Chondrocyte (in vitro differentiated cells): ENCODE data around the gene DEFB124. TPM values are rescaled to one million over a fixed set of nuclear protein-coding genes. Genes with fewer than 3 reads are reported as not detected.

Source experiments
- DNase-seq: peaks from one replicate; pipeline ENCODE4 v3.0.0; 2021; ENCODE audit warnings: mixed read lengths, low spot score
- H3K27ac Mint-ChIP-seq: one replicate; pipeline ENCODE4 v1.8.0; 2021; ENCODE audit warnings: mild to moderate bottlenecking, moderate library complexity, mixed read lengths; ENCODE audit not compliant: unreplicated experiment
- H3K27me3 Mint-ChIP-seq: 2 replicates; pipeline ENCODE4 v1.8.0; 2021; ENCODE audit warnings: low read depth, mixed read lengths
- H3K36me3 Mint-ChIP-seq: 2 replicates; pipeline ENCODE4 v1.8.0; 2021; ENCODE audit warnings: low read depth, mixed read lengths
- H3K4me1 Mint-ChIP-seq: 2 replicates; pipeline ENCODE4 v1.8.0; 2021; ENCODE audit warnings: low read depth, mild to moderate bottlenecking, mixed read lengths
- H3K4me3 Mint-ChIP-seq: one replicate; pipeline ENCODE4 v1.8.0; 2021; ENCODE audit warnings: mild to moderate bottlenecking, moderate library complexity, mixed read lengths; ENCODE audit not compliant: unreplicated experiment
- H3K9me3 Mint-ChIP-seq: 2 replicates; pipeline ENCODE4 v1.8.0; 2021; ENCODE audit warnings: low read depth, mixed read lengths
- total RNA-seq: library from RNA; stranded (reverse); gene quantifications from 3 replicates; pipeline ENCODE4 v1.2.1, GENCODE V29; 2021
- TF ChIP-seq, protein P1 (sequence below): fragments of 200-600 bp; sonication (generic); IDR thresholded peaks from 2 replicates; pipeline ENCODE4 v1.5.0; 2021; ENCODE audit warnings: antibody characterized with exemption, mild to moderate bottlenecking, moderate library complexity

The DEFB124 gene
- total RNA-seq, 1 donor from 2014 or later = not detected

DNA sequence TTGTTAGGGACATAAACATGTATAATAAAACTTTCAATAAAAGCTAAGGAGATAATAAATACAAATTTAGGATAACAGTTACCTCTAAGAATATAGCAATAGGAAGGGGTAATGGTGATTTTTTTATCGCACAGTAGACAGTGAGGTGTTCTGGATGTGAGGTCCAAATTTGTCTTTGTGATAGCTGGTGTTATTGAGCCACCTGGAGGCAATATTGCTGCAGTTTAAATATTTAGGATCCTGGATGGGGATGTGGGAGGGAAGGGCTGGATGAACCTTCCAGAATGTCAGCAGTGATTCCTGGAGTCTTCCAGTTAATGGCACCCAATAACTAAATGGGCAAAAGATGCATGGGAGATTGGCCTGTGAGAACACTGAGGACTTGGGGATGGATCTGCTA is 20.6 kb downstream of the DEFB124 start:
- no peak for DNase-seq
- no peaks in the 10 kb centered on the region for H3K9me3 Mint-ChIP-seq
- peaks cover 13% of the 10 kb centered on the region for H3K27me3 Mint-ChIP-seq
- TF ChIP-seq, protein P1, sequence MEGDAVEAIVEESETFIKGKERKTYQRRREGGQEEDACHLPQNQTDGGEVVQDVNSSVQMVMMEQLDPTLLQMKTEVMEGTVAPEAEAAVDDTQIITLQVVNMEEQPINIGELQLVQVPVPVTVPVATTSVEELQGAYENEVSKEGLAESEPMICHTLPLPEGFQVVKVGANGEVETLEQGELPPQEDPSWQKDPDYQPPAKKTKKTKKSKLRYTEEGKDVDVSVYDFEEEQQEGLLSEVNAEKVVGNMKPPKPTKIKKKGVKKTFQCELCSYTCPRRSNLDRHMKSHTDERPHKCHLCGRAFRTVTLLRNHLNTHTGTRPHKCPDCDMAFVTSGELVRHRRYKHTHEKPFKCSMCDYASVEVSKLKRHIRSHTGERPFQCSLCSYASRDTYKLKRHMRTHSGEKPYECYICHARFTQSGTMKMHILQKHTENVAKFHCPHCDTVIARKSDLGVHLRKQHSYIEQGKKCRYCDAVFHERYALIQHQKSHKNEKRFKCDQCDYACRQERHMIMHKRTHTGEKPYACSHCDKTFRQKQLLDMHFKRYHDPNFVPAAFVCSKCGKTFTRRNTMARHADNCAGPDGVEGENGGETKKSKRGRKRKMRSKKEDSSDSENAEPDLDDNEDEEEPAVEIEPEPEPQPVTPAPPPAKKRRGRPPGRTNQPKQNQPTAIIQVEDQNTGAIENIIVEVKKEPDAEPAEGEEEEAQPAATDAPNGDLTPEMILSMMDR = no peak
- no peak overlapping the region for H3K4me3 Mint-ChIP-seq
- H3K36me3 Mint-ChIP-seq = no peaks in the 10 kb centered on the region
- H3K4me1 Mint-ChIP-seq = peaks cover 10% of the 10 kb centered on the region
- no peak overlapping the region for H3K27ac Mint-ChIP-seq

DNA sequence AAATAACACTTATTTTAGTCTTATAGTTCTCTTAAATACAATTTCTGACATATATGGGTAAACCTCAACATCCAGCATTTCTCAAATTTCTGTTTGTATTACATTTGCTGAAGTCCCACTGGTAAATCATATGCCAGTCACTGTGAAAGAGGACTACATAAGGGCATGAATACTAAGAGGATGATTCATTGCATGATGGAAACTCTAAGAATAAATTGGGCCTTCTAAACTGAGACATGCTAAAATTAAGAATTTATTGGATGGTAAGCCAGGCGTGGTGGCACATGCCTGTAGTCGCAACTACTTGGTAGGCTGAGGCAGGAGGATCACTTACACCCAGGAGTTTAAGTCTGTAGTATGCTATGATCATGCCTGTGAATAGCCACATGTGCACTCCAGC is 22.4 kb downstream of the DEFB124 start:
- Mint-ChIP-seq H3K4me3 (no peak overlapping the region), H3K27me3 (peaks cover 12% of the 10 kb centered on the region), H3K4me1 (peaks cover 10% of the 10 kb centered on the region), H3K9me3 (peaks cover 8% of the 10 kb centered on the region), H3K36me3 (no peaks in the 10 kb centered on the region), H3K27ac (peak overlapping the region; percentile 84)
- TF ChIP-seq, protein P1 = no peak
- DNase-seq = no peak

DNA sequence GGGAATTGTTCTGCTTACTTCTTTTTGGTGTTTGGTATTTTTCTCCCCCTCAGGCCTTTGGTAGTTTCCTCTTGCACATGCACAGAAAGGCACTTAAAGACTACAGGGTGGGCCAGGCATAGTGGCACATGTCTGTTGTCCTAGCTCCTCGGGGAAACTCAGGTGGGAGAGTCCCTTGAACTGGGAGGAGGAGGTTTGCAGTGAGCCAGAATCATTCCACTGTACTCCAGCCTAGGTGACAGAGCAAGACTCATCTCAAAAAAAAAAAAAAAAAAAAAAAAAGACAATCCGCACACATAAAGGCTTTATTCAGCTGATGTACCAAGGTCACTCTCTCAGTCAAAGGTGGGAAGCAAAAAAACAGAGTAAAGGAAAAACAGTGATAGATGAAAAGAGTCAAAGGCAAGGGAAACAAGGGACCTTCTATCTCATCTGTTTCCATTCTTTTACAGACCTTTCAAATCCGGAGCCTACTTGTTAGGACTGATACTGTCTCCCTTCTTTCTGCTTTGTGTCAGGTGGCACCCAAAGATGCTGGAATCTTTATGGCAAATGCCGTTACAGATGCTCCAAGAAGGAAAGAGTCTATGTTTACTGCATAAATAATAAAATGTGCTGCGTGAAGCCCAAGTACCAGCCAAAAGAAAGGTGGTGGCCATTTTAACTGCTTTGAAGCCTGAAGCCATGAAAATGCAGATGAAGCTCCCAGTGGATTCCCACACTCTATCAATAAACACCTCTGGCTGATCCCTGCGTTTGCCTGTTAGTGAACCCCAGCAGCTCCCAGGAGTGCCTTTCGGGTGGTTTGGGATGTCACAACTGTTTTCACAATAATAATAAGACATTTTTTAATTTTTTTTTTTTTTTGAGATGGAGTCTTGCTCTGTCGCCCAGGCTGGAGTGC is 25.2 kb downstream of the DEFB124 start:
- TF ChIP-seq, protein P1 = no peak
- no peak for DNase-seq
- Mint-ChIP-seq H3K27ac (no peak overlapping the region), H3K36me3 (no peaks in the 10 kb centered on the region), H3K9me3 (peaks cover 8% of the 10 kb centered on the region), H3K4me1 (peaks cover 10% of the 10 kb centered on the region), H3K4me3 (no peak overlapping the region), H3K27me3 (peaks cover 23% of the 10 kb centered on the region)

DNA sequence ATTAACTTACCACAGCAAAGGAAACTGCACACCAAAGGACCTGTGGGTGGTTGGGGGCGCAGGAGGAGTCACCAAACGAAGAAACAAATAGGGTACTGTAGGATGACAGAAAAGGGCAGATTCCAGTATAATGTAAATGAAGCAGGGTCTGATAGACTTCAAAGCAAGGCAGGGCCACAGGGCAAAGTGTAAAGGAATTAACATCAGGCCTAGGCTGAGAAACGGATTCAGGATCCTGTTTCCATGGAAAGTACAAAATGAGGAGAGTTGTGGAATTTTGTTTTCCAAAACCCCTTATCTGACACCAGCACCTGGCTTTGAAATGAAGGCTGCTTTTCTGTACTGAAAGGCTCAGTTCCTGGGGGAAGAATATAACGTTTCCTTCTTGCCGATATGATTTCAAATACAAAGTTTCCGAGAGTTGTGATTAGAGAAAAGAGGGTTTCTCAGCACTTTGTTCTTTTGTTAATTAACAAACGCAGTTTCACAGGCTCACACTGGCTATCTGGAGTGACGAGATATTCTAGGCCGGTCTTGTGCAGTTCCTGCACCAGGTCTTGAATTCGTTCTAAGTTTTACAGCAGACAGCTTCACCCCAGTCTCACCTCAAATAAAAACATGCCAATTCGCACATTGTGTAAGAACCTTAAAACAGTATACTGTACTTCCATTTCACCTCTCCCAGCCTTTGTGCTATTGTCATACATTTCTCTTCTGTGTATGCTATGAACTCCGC is 28.7 kb downstream of the DEFB124 start:
- Mint-ChIP-seq H3K27ac (no peak overlapping the region), H3K4me1 (no peaks in the 10 kb centered on the region), H3K4me3 (no peak overlapping the region), H3K9me3 (peaks cover 8% of the 10 kb centered on the region), H3K27me3 (peaks cover 39% of the 10 kb centered on the region), H3K36me3 (no peaks in the 10 kb centered on the region)
- TF ChIP-seq, protein P1 = no peak
- DNase-seq = no peak

DNA sequence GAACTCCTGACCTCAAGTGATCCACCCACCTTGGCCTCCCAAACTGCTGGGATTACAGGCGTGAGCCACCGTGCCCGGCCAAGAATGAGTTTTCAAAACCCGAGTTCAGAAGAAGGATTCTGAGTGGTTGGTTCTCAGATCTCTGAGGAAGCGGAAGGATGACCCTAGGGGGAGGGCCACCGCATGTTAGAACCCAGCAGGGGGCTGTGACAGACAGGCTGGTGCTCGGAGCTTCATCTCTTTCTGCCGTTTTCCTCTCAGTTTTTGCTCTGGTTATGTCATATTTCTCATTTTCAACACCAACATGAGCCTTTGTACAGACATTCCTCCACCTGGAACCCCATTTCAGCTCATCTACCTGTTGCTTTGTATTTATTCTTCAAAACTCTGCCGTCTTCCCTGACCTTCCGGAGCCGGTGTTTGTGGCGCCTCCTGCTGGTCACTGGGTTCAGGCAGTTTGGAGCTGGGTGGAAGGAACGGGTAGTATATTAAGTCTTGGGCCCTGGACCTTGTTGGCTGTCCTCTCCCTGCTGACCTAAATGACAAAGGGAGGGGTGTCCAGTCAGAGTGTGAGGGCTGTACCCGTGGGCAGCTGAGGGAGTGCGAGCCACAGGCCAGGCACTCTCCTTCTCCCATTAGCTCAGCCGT is 34.8 kb downstream of the DEFB124 start, which contains the start of gene DEFB123:
TSS of gene DEFB123 (plus strand) at position 621 of the 648 bp plus-strand sequence. CDS start 67 bp downstream, outside the sequence.
- Mint-ChIP-seq H3K27me3 (peaks cover 42% of the 10 kb centered on the region), H3K4me1 (no peaks in the 10 kb centered on the region), H3K36me3 (no peaks in the 10 kb centered on the region), H3K27ac (no peak within 1 kb of the TSS), H3K9me3 (no peaks in the 10 kb centered on the region), H3K4me3 (no peak within 1 kb of the TSS)
- no peak for DNase-seq
- TF ChIP-seq, protein P1 = peak; percentile 48
